GM21360 (cell line): ENCODE data around the gene RCC1.
"Not testable (repeated sequence)": the region's sequence is repeated elsewhere in the genome, so short reads cannot be mapped to it uniquely, and the experiment has no call there.

Source experiments
- ATAC-seq: cut with Tn5 transposase; IDR thresholded peaks from one replicate; pipeline ENCODE4 v1.9.1; 2021; ENCODE audit warnings: mild to moderate bottlenecking, moderate library complexity; ENCODE audit not compliant: unreplicated experiment

The RCC1 gene

GRCh38 chr1:28510273-28510969, 4.6 kb downstream of the RCC1 start:
- no peak for ATAC-seq

DNA sequence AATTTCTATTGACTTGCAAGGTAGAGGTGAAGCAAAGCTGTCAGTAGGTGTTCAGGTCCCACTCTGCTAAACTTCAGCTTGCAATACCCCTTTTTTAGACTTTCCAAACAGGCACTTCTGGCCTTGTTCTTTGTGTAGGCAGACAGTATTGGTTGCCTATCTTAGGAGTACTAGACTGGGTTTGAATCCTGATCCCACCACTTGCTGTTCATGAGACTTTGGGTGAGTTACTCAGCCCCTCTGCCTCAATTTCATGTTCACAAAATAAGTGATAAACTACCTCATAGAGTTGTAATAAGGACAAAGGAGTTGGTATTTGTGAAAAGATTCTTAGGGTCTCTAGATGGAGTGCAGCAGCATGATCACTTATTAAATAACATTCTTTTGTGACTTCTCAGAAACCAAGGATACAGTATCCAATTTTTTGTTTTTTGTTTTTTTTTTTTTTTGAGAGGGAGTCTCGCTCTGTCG, 5.2 kb downstream of the RCC1 start:
- no peak for ATAC-seq

DNA sequence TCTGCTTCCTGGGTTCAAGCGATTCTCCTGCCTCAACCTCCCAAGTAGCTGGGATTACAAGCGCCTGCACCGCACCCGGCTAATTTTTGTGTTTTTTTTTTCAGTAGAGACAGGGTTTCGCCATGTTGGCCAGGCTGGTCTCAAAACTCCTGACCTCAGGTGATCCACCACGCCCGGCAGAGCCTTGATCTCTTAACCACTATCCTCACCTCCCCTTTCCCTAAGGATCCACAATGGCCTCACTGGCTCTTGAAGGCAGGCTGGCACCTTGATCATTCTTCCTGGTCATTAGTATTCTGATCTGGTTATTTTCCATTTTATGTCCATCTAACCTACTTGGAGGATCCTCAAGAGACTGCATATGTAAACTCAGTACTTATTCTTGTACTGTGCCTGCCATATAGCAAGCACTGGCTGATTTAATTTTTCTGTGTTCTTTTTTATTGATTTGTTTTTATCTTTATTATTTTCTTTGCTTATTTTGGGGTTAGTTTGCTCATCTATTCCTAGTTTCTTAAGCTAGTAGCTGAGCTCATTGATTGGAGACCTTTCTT, 6.3 kb downstream of the RCC1 start:
- no peak for ATAC-seq

DNA sequence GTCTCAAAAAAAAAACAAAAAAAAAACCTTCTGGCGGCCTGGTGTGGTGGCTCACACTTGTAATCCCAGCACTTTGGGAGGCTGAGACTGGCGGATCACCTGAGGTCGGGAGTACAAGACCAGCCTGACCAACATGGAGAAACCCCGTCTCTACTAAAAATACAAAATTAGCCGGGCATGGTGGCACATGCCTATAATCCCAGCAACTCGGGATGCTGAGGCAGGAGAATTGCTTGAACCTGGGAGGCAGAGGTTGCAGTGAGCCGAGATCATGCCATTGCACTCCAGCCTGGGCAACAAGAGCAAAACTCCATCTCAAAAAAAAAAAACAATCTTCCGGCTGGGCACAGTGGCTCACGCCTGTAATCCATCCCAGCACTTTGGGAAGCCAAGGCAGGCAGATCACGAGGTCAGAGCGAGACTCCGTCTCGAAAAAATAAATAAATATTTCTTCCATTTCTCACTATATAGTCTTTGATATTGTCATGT, 8.6 kb downstream of the RCC1 start:
- not testable (repeated sequence) for ATAC-seq

- ATAC-seq, result no peak
Measured at GRCh38 chr1:28516518-28516956, 10.7 kb downstream of the RCC1 start.

GRCh38 chr1:28517649-28517999, 11.8 kb downstream of the RCC1 start:
- ATAC-seq, result peak; percentile 2

- ATAC-seq, result peak; percentile 73
Measured at GRCh38 chr1:28518000-28518744, 12.3 kb downstream of the RCC1 start.

- ATAC-seq, result no peak
Measured at GRCh38 chr1:28518745-28519341, 13.0 kb downstream of the RCC1 start.

DNA sequence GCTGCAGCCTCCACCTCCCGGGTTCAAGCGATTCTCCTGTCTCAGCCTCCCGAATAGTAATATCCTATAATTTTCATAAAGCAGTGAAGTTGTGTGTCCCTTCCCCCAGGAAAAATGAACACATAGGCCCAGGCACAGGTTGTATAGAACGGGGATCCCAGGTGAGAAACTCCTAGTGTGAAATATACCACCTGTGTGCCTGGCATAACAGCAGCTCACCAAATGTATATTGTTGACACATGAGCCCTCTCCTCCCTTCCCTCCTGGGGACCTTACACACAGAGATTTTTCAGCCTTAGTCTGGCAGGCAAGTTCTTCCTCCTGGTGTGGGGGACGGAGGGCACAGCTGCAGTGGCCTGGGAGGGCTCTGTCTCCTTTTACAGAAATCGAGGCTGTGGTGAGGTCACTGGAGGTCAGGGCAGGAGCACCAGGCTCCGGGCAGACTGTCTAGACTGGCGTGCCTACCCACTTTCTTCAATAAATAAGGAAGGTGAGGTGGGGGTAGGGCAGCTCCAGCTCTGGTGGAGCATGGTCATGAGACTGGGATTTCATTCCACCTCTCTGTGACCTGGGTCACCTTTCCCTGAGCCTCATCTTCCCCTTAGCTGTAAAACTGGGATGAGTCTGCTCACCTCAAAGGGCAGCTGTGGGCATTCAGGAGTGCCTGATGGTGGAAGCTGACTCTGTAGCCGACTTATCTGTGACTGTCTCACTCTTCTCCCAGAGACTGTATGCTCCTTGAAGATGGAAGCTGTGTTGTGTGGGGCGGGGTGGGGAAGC, 14.3 kb downstream of the RCC1 start:
- no peak for ATAC-seq

DNA sequence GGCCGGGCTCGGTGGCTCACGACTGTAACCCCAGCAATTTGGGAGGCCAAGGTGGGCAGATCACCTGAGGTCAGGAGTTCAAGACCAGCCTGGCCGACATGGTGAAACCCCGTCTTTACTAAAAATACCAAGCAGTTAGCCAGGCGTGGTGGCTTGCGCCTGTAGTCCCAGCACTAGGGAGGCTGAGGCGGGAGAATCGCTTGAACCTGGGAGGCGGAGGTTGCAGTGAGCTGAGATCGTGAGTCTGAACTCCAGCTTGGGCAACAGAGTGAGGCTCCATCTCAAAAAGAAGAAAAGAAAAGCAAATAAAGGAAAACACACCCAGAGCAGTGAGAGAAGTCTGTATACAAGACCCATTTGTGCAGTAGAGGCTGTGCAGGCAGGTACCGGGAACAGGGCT, 15.0 kb downstream of the RCC1 start:
- ATAC-seq, result not testable (repeated sequence)

- ATAC-seq, result no peak
Measured at GRCh38 chr1:28521502-28522164, 15.8 kb downstream of the RCC1 start.

- not testable (repeated sequence) for ATAC-seq
Measured at GRCh38 chr1:28522537-28522936, 16.7 kb downstream of the RCC1 start.

DNA sequence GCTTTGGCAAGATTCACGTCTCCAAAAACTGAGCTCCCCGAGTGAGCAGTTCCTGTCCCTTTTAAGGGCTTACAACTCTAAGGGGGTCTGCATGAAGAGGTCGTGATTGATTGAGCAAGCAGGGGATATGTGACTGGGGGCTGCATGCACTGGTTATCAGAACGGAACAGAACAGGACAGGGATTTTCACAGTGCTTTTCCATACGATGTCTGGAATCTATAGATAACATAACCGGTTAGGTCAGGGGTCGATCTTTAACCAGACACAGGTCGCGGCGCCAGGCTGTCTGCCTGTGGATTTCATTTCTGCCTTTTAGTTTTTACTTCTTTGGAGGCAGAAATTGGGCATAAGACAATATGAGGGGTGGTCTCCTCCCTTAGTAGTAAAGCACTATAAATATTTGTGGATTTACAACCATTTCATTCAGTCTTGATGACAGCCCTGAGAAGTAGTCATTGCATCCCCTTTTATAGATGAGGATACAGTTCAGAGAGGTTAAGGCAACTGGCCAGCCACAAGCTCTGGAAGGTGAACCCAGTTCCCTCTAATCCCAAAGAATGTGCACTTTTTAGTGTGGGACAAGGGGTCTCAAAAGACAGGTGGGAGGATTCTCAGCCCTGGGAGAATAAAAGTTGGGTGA, 19.3 kb downstream of the RCC1 start:
- ATAC-seq, result not testable (repeated sequence)

DNA sequence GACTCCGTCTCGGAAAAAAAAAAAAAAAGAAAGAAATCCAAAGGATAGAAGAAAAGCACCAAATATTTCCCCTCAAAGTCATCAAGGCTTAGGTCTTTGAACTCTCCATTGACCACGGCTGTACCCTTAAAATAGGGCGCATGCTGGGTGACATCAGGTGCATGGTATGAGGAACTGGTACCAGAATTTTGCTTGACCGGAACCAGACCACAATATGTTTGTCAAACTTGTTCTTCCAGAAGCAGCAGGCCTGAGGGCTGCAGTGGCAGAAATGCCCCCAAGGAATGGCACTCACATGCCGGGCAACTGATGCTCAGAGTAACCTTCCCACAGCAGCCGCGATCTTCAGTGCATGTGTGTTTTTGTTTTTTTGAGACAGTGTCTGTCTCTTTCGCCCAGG, 21.0 kb downstream of the RCC1 start:
- ATAC-seq, result no peak

DNA sequence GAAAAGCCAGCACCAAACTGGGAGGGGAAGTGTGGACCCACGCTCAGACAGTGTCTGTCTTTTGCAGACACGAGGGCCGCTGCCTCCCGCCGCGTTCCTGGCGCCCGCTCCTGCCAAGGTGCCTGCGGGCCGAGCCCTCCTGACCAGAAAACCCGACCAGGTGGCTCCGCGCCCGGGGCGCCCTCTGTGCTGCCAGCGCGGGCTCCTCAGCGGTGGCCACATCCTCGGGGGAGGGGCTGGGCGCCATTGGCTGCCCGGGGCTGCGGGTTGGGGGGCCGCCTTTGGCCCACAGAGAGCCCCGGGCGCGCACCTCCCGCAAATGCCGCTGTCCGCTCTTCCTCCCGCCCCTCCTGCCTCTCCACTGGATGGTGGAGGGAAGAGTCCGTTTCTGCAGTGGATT, 24.6 kb downstream of the RCC1 start:
- ATAC-seq, result no peak

GRCh38 chr1:28534671-28535070, 28.8 kb downstream of the RCC1 start:
- ATAC-seq, result no peak

GRCh38 chr1:28535180-28535579, 29.3 kb downstream of the RCC1 start:
- no peak for ATAC-seq

DNA sequence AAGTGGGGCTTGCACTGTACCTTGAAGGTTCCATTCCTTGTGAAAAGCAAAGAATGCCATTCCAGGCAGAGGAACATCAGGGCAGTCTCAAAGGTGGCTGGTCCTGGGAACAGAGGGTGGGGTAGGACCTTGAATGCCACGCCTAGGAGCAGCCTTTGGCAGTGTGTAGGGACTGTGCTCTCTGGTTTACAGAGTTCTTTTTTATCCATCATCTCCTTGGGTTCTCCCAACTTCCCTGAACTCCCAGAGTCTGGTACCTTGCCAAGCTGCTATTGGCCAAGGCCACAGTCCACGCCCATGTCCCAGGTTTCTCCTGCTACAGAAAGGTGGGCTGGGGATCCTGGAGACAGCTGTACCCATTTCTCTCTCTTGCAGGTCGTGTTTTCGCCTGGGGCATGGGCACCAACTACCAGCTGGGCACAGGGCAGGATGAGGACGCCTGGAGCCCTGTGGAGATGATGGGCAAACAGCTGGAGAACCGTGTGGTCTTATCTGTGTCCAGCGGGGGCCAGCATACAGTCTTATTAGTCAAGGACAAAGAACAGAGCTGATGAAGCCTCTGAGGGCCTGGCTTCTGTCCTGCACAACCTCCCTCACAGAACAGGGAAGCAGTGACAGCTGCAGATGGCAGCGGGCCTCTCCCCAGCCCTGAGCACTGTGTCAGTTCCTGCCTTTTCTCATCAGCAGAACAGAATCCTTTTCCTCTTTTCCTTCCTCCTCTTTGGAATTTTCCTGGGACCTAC, 31.8 kb downstream of the RCC1 start:
- ATAC-seq, result no peak

DNA sequence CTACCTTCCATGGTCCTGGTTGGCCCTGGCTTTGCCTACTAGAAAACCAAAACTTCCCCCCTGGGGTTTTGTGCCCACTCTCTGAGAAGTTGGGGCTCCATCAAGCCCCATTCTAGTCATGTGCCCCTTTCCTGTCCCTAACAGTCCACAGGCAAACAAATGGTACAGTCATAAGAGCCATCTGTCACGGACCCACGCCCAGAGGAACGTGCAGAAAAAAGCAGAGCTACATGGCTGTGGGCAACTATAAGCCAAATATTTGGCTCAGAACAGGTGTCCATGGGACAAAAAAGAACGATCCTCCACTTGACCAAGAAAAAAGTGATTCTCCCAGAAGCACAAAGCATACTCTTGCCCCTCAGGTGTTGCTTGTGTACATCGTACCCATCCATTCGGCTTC, 32.4 kb downstream of the RCC1 start:
- ATAC-seq, result no peak
